CD4-positive, alpha-beta T cell treated with Interleukin-4 for 4 hours (primary cell): Measurements from ENCODE around the gene CASP10.
A peak's percentile ranks its signal among the peaks of the same experiment; 100 is the strongest.
"Not testable (repeated sequence)": the region's sequence is repeated elsewhere in the genome, so short reads cannot be mapped to it uniquely, and the experiment has no call there.

Experiments
- DNase-seq: peaks from one replicate; pipeline ENCODE4 v3.0.0-alpha.2; 2020

The CASP10 gene, protein sequence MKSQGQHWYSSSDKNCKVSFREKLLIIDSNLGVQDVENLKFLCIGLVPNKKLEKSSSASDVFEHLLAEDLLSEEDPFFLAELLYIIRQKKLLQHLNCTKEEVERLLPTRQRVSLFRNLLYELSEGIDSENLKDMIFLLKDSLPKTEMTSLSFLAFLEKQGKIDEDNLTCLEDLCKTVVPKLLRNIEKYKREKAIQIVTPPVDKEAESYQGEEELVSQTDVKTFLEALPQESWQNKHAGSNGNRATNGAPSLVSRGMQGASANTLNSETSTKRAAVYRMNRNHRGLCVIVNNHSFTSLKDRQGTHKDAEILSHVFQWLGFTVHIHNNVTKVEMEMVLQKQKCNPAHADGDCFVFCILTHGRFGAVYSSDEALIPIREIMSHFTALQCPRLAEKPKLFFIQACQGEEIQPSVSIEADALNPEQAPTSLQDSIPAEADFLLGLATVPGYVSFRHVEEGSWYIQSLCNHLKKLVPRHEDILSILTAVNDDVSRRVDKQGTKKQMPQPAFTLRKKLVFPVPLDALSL

DNA sequence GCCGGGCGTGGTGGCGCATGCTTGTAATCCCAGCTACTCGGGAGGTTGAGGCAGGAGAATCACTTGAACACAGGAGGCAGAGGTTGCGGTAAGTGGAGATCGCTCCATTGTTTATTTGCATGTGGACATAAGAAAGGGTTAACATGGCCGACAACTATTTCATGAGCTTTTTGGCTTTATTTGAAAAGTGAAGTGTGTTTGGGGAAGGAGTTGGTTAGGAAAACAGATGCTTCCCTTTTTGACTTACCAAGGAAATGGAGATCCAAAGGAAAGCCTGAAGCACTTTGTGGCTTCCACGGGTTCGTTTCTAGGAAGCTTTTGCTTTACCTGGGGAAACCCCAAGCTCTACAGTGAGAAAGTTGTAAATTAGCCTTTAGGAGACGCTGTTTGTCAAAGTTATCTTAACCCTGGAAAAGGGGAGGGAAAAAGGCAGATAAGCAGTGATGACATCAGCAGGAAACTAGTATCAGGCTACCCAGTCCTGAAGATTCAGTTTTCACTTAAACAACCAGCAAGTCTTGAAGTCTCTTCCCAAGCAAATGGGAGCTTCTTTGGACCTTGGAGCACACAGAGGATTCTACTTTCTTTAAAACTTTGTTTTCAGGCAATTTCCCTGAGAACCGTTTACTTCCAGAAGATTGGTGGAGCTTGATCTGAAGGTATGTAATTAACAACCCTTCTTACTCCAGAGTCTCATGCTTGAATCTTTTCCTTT is at the start of gene CASP10:
Gene CASP10 (plus strand): TSS at position 492 of the 715 bp plus-strand sequence. CDS start 2,637 bp downstream, outside the sequence.
- peak; percentile 81 for DNase-seq

DNA sequence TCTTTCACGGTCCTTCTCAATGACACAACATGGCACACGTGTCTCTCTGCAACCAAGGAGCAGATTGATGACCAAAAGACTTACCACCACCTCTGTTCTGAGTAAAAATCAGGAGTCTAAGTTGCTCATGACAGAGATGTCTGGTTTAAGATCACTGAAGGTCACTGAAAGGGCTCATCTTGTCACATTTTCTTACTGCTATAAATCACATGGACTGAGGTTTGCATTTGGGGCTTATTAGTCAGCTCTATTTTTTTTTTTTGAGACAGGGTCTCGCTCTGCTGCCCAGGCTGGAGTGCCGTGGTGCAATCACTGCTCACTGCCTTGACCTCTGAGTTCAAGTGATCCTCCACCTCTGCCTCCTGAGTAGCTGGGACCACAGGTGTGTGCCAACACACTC is 47.6 kb upstream of the CASP10 start:
- no peak for DNase-seq

DNA sequence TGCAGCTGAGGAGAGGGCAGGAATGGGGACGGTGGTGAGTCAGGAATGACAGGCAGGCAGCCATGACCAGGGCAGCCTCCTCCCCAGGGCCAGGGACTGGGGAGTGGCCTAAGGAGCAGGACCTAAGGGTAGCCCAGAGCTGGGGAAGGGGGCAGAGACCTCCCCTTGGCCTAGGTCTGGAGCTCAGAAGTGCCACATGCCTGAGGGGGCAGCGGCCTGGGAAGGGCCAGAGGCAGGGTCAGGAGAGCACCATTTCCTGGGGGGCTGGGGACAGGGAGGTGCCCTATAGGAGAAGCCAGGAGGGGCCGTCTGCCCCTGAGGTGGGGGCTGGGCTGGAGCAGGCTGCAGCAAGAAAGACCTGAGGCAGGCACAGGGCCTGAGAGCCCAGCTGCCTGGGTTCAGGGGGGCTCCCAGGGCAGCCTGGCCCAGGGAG is 46.0 kb upstream of the CASP10 start:
- no peak for DNase-seq

DNA sequence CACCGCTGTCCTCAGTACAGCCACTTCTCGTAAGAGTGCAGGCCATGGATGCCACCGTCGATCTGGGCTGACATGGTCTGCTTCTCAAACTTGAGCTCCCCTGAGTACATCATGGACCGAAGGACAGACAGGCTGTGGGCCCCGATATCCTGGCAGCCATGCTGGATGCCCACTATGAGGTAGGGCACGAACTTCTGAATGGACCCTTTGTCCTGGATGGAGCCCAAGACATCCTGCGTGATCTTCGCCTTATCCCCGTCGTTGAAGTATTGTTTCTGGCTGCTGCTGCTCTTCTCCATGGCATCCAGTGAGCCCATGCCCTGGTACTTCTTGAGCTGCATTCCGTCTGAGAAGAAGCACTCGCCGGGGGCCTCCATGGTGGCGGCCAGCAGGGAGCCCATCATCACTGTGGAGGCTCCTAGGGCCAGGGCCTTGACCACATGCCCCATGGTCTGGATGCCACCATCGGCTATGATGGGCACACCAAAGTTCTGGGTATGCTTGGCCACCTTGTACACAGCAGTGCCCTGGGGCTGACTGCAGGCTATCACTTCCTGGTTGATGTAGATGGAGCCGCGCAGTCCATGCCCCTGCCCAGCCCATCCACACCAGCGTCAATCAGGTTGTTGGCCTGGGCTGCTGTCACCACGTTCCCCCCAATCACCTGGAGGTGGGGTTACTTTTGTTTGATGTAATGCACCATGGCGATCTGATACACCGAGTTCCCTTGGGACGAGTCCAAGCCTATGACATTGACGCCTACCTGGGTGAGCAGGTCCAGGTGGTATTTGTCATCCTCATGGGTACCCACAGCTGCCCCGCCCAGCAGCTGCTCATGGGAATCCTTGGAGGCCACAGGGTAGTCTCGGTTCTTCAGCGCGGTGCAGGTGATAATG is 45.2 kb upstream of the CASP10 start:
- no peak for DNase-seq

DNA sequence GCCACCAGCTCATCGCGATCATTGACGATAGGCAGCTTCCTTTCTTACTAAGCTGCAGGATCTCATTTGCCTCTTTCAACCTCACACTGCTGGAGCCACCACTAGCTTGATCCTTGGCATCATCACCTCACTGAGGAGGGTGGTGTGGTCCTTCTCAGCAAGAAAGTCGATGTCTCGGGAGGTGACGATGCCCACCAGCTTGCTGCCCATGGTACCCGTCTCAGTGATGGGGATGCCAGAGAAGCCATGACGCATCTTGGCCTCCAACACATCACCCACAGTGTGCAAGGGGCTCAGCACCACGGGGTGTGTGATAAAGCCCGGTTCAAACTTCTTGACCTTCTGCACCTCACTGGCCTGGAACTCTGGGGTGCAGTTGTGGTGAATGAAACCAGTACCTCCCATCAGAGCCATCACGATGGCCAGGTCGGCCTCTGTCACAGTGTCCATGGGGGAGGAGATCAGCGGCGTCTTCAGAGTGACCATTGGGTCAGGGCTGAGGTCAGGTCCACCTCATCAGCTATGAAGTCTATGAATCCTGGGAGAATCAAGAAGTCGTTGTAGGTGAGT is 44.5 kb upstream of the CASP10 start:
- DNase-seq, result no peak

DNA sequence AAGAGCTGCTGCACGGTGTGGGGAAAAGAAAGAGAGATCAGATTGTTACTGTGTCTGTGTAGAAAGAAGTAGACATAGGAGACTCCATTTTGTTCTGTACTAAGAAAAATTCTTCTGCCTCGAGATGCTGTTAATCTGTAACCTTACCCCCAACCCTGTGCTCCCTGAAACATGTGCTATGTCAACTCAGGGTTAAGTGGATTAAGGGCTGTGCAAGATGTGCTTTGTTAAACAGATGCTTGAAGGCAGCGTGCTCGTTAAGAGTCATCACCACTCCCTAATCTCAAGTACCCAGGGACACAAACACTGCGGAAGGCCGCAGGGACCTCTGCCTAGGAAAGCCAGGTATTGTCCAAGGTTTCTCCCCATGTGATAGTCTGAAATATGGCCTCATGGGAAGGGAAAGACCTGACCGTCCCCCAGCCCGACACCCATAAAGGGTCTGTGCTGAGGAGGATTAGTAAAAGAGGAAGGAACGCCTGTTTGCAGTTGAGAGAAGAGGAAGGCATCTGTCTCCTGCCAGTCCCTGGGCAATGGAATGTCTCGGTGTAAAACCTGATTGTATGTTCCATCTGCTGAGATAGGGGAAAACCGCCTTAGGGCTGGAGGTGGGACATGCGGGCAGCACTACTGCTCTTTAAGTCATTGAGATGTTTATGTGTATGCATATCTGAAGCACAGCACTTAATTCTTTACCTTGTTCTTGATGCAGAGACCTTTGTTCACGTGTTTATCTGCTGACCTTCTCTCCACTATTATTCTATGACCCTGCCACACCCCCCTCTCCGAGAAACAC is 43.8 kb upstream of the CASP10 start:
- not testable (repeated sequence) for DNase-seq

DNA sequence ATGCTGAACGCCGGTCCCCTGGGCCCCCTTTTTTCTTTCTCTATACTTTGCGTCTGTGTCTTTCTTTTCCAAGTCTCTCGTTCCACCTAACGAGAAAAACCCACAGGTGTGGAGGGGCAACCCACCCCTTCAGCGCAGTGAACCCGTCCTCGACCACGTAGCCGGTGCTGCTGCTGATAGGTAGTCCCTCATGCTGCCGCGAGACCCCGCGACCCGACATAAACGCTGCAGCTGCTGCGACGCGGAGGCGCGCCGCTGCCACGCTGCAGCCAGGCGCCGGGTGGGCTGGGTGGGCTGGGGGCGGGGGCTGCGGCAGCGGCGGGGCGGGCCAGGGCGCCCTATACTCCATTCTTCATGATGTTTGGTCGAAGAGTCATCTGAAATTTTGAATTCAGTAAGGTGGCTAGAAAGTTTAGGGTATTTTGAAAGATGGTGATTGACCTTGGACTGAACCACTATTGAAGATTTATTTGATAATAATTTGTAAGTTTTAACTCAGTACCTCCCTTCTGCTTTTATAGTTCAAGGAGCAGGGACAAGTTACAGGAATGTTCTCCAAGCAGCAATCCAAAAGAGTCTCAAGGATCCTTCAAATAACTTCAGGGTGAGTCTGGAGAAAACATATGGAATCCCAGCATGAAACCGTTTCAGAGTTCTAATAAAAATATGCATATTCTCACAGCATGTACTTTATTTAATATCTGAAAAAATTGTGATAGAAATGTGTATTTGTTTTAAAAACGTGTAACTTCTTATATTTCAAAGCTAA is 42.9 kb upstream of the CASP10 start:
- DNase-seq, result no peak

DNA sequence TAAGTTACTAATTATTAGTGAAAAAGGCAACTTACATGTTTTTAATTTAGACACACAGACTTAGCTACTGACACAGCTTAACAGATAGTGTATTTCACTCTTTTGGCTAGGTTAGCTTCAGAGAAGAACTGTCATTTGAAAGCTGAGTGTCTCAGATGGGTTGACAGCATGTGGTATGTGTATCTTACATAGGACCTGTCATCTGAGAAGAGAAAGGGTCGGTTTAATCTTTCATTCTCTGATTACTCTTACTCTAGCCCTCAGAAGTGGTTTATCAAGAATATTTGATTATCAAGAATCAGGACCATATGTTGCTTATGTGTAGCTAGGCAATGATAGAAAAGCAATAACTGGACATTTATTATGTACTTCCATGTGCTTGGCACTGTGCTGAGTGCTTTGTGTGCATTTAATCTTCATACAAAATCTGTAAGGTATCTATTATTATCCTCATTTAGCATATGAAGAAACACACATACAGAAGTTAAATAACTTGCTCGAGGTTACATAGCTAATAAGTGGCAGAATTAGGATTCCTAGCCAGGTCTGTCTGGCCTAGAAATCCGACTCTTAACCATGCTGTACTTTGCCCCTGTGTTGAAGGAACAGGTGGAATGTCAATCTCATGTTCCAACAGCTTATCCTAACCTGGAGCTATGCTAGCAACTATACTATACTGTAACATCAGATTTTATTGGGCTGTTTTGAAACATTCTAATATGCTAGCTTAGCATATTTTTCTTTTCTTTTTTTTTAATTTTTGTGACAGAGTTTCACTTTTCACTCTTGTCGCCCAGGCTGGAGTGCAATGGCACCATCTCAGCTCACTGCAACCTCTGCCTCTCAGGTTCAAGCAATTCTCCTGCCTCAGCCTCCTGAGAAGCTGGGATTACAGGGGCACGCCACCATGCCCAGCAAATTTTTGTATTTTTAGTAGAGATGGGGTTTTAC is 38.6 kb upstream of the CASP10 start:
- DNase-seq, result no peak

DNA sequence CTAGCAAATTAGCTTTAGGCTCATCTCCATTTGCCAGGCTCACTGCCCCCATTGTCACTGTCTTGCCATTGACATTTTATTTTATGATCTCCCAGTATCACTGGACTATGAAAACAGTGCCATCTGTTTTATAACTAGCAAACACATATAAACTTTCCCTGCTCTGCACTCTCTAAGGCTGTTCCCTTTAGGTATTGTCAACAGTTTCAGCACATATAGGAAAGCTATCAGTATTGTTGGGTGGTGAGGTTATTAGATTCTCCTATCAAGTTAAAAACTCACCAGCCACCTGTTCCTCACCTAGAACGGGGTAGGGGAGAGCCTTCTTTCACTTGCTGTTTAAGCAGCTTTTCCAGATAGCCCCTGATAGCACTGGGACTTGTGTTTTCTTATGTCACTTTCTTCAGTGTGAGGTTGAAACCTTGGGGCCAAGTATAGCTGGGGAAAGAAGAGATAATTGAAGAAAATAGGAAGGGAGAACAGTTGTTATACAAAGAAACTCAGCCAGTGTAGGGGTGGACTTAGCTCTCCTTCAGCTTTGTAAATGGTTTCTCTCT is 34.4 kb upstream of the CASP10 start:
- DNase-seq, result no peak

DNA sequence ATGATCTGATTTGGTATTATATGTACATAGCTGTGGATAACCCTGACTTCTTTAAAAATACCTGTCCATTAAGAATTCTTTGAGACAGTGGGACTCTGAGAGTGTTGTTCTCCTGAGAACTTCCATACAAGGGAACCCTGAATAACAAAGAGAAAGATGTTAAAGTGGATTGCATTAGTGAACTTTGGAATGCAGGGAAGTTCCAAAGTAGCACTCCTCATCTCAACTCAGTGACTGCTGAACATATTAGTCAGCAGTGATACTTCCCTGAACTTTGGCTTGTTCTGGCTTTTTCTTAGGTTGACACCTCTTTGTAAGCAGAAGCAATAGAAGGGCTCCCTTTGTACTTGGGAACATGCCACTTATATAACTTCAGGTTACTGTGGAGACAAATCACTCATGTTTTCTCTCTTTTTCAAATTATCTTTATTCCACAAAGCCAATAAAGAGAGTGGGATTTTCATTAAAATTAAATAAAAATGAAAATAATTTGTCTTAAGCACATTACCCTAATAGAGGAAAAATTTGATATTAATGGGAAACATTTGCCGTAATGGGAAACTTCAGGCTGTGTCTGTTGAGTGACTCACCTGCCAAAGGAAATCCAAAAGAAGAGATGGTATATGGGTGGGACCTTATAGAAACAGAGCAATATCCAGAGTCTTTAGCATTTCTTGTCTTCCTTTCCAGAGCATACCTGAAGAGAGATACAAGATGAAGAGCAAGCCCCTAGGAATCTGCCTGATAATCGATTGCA is 33.7 kb upstream of the CASP10 start:
- DNase-seq, result no peak

DNA sequence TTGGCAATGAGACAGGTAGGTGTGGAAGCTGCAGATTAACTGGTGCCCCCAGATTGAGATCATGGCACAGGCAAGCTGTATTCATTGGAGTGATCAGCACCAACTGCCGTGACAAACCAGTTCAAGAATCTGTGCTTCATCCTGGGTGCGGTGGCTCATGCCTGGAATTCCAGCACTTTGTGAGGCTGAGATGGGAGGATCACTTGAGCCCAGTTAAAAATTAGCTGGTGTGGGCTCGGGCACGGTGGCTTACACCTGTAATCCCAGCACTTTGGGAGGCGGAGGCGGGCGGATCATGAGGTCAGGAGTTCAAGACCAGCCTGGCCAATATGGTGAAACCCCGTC is 33.1 kb upstream of the CASP10 start:
- DNase-seq, result not testable (repeated sequence)

DNA sequence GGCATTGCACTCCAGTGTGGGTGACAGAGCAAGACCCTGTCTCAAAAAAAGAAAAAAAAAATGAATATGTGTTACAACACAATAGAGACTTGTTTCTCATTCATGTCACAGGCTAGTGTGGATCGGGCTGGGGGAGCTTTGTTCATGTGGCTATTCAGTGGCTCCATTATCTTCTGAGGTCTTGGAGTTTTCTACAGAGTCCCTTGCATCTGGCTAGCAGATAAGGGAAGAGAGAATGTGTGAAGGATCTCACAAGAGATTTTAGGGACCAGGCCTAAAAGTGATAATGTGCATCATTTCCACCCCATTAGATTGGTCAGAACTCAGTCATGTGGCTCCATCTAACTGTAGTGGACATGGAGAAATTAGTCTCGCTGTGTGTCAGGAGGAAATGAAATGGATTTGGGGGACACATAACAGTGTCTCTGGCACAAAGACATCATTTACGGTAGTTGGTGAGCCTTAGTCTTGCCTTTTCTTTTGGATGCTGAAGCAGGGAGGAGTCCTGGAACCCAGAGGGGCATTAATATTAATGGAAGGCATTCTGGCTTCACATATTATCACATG is 32.4 kb upstream of the CASP10 start:
- DNase-seq, result no peak

DNA sequence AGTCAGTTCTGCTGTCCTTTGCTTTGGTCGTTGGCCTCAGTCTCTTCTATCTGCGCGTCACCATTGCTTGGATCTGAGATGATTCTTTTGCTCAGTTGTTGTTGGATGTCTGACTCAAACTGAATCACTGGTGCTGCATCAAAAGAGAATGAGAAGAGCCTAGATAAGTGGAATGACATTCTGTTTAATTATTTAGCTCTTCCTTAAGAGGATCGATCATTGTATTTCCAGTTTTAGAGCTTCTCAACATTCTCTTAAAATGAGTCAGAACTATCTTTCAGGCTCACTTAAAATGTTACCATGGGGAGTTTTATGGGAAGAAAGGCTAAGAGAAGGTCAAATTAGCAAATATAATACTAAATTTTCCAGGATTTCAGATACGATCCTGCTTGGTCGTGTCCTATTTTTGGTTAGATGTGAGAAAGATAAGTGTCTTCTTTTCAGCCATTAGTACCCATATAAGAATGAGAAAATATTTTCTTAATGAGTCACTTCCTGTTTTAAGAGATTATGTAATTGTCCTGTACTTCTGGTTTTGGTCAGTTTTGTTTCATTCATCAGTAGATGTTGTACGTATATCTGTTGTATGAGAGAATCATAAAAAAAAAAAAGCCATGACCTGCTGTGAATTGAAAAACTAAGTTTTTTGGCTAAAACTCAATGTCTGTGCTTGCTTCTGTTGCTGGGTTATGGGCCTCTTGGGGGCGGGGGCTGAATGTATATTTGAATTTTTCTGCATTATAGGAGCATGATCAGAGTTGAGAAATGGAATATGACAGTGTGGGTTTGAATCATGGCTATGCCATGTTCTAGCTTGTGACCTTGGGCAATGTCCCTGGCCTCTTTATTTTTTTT is 31.6 kb upstream of the CASP10 start:
- no peak for DNase-seq

DNA sequence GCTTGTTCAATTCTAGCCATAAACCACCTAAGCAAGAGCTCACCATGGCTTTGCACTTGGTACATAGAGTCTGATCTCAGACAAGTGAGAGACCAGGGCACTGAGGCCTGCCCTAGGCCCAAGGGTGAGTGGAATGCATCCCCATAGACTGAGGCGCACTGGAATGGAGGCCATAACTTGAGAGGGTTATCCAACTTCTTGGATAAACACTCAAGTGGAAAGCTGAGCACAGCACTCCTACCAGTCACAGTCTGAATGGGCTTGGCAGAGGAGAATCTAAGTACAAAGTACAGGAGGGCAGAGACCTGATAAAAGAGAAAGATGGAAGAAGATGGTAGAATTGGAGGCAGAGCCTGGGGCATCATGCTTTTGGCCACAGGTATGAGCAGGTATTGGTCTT is 30.4 kb upstream of the CASP10 start:
- no peak for DNase-seq

DNA sequence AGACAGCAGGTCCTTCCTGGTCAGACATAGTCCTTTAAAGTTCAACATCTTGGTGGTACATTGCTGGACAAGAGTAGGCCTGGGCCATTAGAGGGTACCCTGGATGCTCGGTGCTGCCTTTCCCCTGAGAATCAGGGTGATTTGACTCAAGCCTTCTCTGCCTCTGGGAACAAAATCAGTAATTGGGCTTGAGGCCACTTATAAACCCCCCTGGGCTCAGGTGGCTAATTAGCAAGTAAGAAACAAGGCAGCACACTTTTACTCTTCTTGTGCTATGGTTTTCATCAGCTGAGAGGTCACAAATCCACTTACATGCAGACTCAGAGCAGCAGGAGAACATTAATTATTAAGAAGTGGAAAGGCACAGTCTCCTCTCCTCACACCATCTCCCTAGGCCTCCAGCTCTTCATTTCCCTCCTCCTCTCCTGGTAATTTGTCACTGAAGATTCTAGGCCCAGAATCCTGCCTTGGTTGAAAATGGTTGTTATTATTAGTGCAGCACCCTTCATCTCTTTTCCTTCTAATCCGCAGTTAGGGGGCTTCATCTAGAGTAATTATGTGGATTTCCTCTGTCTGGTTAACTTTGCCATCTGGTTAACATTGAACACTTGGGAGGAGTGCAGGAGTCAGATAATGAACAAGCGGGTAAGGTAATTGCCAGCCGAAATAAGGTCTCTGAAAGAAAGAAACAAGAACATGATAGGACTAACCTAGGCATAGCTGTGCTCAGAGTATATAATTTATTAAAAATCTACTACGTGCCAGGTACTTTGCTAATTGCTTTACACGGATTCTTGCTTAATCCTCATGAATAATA is 29.7 kb upstream of the CASP10 start:
- DNase-seq, result no peak

DNA sequence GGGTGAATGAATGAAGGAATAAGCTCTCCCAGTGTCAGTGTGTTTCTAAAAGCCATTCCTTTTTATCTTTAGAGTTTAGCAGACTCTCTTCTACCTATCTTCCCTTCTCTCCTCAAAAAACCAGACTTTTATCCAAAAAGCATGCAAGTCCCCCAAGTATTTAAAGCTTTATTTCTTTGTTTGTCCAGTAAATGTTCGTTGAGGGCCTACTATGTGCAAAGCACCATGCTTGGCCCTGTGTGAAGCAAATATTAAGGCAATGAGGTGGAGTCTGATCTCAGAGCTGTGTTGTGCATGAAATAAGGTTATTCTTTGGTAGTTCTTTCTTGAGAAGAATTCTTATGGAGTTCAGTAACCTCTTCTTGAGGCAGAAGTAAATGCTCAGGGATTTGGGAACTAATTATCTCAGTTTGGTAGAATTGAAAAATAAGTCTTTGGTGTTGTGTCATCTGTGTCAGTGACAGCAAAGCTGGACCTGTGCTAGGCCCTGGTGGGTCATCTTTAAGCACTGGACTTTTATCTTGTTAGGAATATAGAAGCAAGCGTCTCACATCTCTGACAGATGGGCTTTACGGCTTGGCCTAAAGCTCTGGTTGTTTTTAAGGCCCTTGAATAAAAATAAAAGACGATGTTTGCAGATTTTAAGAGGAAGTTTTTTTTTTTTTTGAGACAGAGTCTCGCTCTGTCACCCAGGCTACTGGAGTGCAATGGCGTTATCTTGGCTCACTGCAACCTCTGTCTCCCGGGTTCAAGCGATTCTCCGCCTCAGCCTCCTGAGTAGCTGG is 28.1 kb upstream of the CASP10 start:
- DNase-seq, result no peak
